ENCODE results near the gene MRM2.

DNA sequence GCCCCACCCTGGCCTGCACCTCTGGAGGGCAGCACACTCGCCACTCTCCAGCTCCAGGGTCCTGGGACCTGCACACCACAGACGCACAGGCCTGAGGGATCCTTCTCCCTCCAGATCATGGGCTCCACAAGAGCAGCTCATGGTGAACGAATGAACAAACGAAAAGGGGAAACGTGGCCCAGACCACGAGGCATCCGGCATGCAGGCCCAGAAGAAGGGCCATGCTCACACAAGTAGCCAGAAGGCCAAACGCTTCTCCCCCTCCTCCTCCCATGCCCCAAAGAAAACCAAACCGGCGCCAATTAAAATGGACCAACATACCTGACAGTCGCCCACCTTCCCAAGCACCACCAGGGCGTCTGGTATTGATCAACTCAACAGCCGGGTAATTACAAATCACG is 39.6 kb downstream of the MRM2 start:
- TF ChIP-seq, protein P1, sequence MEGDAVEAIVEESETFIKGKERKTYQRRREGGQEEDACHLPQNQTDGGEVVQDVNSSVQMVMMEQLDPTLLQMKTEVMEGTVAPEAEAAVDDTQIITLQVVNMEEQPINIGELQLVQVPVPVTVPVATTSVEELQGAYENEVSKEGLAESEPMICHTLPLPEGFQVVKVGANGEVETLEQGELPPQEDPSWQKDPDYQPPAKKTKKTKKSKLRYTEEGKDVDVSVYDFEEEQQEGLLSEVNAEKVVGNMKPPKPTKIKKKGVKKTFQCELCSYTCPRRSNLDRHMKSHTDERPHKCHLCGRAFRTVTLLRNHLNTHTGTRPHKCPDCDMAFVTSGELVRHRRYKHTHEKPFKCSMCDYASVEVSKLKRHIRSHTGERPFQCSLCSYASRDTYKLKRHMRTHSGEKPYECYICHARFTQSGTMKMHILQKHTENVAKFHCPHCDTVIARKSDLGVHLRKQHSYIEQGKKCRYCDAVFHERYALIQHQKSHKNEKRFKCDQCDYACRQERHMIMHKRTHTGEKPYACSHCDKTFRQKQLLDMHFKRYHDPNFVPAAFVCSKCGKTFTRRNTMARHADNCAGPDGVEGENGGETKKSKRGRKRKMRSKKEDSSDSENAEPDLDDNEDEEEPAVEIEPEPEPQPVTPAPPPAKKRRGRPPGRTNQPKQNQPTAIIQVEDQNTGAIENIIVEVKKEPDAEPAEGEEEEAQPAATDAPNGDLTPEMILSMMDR (IDR thresholded peaks at IDR 0.05 in 8 of 11, conservative IDR thresholded peaks at IDR 0.05 in 3 of 11), result no peak
- no peak for TF ChIP-seq POLR2A (IDR thresholded peaks at IDR 0.05)

Measured in spleen (tissue), 7 donors.